ENCODE measurements around the gene RPTOR.

RPTOR gene

GRCh38 chr17:80751946-80752581 is 207.4 kb downstream of the RPTOR start:
- no peak for TF ChIP-seq CTCF (IDR thresholded peaks at IDR 0.05; ENCODE audit: low read depth, low read length, missing control alignments)
- no peak for DNase-seq (ENCODE audit: low read depth)
- no peak overlapping the region for H3K4me3 ChIP-seq (ENCODE audit: low read depth, low read length)

DNA sequence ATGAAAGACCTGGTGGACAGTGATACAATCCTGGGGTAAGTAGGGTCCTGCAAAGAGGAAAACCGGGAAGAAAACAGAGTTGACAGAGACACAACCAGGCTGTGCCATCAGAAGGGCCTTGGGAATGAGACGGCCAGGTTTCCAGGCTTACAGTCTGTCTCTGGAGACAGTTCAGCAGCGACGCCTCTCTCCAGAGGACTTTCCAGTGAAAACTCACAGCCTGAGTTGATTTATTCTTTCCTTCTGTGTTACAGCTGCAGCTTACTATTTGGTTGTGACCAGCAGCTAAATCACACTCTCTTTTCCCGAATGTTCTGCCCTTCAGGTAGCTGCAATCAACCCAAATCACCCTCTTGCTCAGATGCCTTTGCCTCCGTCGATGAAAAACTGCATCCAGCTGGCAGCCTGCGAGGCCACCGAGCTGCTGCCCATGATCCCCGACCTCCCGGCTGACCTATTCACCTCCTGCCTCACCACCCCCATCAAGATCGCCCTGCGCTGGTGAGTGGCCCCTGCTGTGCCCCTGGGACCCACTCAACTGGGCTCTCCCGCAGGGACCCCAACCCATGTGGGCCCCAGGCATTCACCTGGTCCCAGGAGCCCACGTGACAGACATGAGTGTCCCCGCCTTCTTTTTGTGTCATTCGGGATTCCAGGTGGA is 209.2 kb downstream of the RPTOR start:
- no peak overlapping the region for H3K4me3 ChIP-seq (ENCODE audit: low read depth, low read length)
- no peak for TF ChIP-seq CTCF (IDR thresholded peaks at IDR 0.05; ENCODE audit: low read depth, low read length, missing control alignments)
- no peak for DNase-seq (ENCODE audit: low read depth)

DNA sequence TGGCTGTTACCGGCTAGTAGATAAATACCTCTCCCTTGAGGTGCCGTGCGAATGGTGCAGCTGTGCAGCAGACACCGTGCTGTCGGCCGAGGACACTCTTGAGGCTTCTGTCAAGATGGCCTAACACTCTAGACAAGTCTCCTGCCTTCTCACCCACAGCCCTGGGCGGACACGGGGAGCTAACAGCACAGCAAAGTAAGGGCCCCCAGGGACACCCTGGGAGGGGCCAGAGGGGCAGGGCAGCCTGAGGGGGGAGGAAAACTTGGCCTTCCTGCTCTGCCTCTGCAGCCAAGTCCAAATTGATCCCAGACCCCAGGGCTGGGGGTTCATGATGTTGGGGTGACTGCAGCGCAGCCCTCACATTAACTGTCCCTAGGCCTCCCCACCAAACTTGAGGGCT is 210.2 kb downstream of the RPTOR start:
- no peak for TF ChIP-seq CTCF (IDR thresholded peaks at IDR 0.05; ENCODE audit: low read depth, low read length, missing control alignments)
- no peak overlapping the region for H3K4me3 ChIP-seq (ENCODE audit: low read depth, low read length)
- DNase-seq (ENCODE audit: low read depth), result no peak

- TF ChIP-seq CTCF (IDR thresholded peaks at IDR 0.05; ENCODE audit: low read depth, low read length, missing control alignments), result peak; percentile 24
- no peak overlapping the region for H3K4me3 ChIP-seq (ENCODE audit: low read depth, low read length)
- DNase-seq (ENCODE audit: low read depth), result no peak
Observed at GRCh38 chr17:80755650-80756405, 211.2 kb downstream of the RPTOR start.

- no peak for TF ChIP-seq CTCF (IDR thresholded peaks at IDR 0.05; ENCODE audit: low read depth, low read length, missing control alignments)
- no peak overlapping the region for H3K4me3 ChIP-seq (ENCODE audit: low read depth, low read length)
- DNase-seq (ENCODE audit: low read depth), result no peak
Observed at GRCh38 chr17:80758481-80759376, 214.1 kb downstream of the RPTOR start.

DNA sequence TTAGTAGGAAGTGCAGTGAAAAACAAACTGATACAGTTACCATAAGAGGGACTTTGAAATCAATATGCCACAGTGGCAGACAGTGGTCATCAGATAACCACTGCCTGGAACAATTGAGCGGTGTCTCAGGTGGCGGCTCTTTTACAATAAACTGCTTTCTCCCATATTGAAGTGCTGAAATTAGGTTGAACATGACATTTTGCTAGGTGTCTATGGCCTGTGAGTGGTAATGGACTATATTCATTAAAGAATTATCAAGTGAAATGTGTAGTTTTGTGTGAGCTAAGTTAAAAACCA is 214.7 kb downstream of the RPTOR start:
- no peak overlapping the region for H3K4me3 ChIP-seq (ENCODE audit: low read depth, low read length)
- DNase-seq (ENCODE audit: low read depth), result no peak
- no peak for TF ChIP-seq CTCF (IDR thresholded peaks at IDR 0.05; ENCODE audit: low read depth, low read length, missing control alignments)

All from GM12864 (cell line).